ENCODE data around the gene ODF4. TPM values are rescaled to one million over a fixed set of nuclear protein-coding genes. Genes with fewer than 3 reads are reported as not detected.
"Not testable (repeated sequence)": the region's sequence is repeated elsewhere in the genome, so short reads cannot be mapped to it uniquely, and the experiment has no call there.

Gene ODF4
- total RNA-seq, 2 experiments from 2014 or later = not detected

DNA sequence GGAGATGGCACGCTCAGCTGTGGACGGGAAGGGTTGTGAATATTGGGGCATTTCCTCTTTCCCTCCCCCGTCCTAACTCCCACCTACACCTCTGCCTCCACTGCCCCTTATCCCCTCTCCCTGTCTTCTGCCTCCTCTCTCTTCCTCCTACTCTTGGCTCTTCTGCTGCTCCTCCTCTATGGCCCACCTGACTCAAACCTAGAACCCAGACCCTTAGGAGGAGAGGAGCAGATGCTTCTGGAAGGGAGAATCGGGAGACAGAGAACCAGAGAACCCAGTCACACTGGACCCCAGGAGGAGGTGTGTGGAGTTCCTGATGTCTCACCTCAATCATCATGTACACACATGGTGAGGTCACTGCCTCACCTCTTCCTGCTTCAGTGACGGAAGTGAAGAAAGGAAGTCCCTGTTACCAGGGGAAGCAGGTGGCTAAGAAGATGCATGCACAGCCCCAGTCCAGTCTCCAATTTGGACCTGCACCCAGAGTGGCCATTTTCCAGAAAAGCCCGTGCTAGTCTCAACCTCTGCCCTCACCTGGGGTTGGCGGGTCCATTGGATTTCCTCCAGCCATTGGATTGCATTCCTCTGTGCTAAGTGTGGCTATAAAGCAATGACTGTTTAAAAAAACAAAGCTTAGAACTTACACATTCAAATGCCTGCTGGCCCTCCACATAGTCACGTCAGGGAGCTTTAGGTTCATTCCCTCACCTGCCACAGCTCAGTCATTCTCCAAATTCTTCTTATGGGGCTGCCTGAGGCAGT, 54.0 kb downstream of the ODF4 start:
- Mint-ChIP-seq H3K4me1 (peaks cover 16% of the 10 kb centered on the region), H3K27me3 (peaks cover 25% of the 10 kb centered on the region), H3K27ac (peak overlapping the region; percentile 79), H3K36me3 (ENCODE audit: low read depth) (no peaks in the 10 kb centered on the region), H3K9me3 (no peaks in the 10 kb centered on the region), H3K4me3 (no peak overlapping the region)
- ChIA-PET CTCF (interaction anchor here (1.7 to 2.5 kb wide), 3 partner anchors 10 to 352 kb away, joined by 6 to 14 read pairs (median 10); no protein-coding TSS in a partner anchor), POLR2A (interaction anchor here (0.9 to 3.0 kb wide), 4 partner anchors 11 to 147 kb away, joined by 3 to 20 read pairs (median 4); partner anchors contain the start of genes NDEL1 and RPL26)
- peak; percentile 63 for DNase-seq

DNA sequence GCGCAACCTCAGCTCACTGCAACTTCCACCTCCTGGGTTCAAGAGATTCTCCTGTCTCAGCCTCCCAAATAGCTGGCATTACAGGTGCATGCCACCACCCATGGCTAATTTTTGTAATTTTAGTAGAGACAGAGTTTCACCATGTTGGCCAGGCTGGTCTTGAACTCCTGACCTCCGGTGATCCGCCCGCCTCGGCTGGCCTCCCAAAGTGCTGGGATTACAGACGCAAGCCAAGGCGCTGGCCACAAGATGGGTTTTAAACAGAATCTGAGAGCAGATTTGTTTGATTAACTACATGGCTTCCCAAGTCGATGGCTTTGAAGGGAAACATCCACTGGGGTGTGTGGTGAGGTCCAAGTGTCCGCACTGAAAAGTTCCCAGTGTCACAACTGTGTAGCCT, 54.9 kb downstream of the ODF4 start:
- POLR2A ChIA-PET = interaction anchor here (0.7 to 3.0 kb wide), 5 partner anchors 10 to 148 kb away, joined by 3 to 20 read pairs (median 3); partner anchors contain the start of genes NDEL1 and RPL26

More for the DNA sequence above, 54.9 kb downstream of the ODF4 start:
- not testable (repeated sequence) for DNase-seq; H3K27ac Mint-ChIP-seq; H3K36me3 Mint-ChIP-seq (ENCODE audit: low read depth); H3K4me3 Mint-ChIP-seq; H3K9me3 Mint-ChIP-seq
- H3K27me3 Mint-ChIP-seq = peaks cover 25% of the 10 kb centered on the region
- peaks cover 16% of the 10 kb centered on the region for H3K4me1 Mint-ChIP-seq
- CTCF ChIA-PET = interaction anchor here (1.7 to 2.5 kb wide), 3 partner anchors 11 to 351 kb away, joined by 6 to 14 read pairs (median 10); no protein-coding TSS in a partner anchor

Other genes with a start within 250 kb of the ODF4 start
- gene ALOXE3, start 221.3 kb upstream of the ODF4 start, total RNA-seq = not detected
- gene HES7, start 215.7 kb upstream of the ODF4 start, total RNA-seq = 1 to 10 TPM; 1.4 to 1.5 TPM
- 10 to 100 TPM; 53.5 to 56.6 TPM for gene PER1, start 187.4 kb upstream of the ODF4 start, total RNA-seq
- gene VAMP2, start 176.9 kb upstream of the ODF4 start, total RNA-seq = 10 to 100 TPM; 75.2 to 79.1 TPM
- gene TMEM107, start 163.5 kb upstream of the ODF4 start, total RNA-seq = 10 to 100 TPM; 49.7 to 53.9 TPM
- 10 to 100 TPM; 16.3 to 17.0 TPM for gene BORCS6, start 149.7 kb upstream of the ODF4 start, total RNA-seq
- 100 to 1,000 TPM; 160 to 167 TPM for gene AURKB, start 129.3 kb upstream of the ODF4 start, total RNA-seq
- gene CTC1, start 91.8 kb upstream of the ODF4 start, total RNA-seq = 100 to 1,000 TPM; 116 to 120 TPM
- gene PFAS, start 90.6 kb upstream of the ODF4 start, total RNA-seq = 10 to 100 TPM; 43.6 to 45.9 TPM
- 10 to 100 TPM; 45.4 to 49.4 TPM for gene RANGRF, start 51.2 kb upstream of the ODF4 start, total RNA-seq
- gene SLC25A35, start 44.4 kb upstream of the ODF4 start, total RNA-seq = 10 to 100 TPM; 11.8 to 12.0 TPM
- not detected for gene ARHGEF15, start 29.6 kb upstream of the ODF4 start, total RNA-seq
- gene RPL26, start 43.4 kb downstream of the ODF4 start, total RNA-seq = 1,000 to 10,000 TPM; 1,912 to 1,913 TPM
- gene RNF222, start 58.0 kb downstream of the ODF4 start, total RNA-seq = under 1 TPM in 1 of 2 experiments, not detected in 1; 0.18 TPM
- 10 to 100 TPM; 63.5 to 64.0 TPM for gene NDEL1, start 96.0 kb downstream of the ODF4 start, total RNA-seq

Measured in activated CD4-positive, alpha-beta memory T cell treated with anti-CD3 and anti-CD28 coated beads, Interleukin-2, amount 10 ng/mL, durations not matched to agents 7 days and 5 days (primary cell).